H9 (cell line): ENCODE results near the gene HSD17B12. TPM values are rescaled to one million over a fixed set of nuclear protein-coding genes. Genes with fewer than 3 reads are reported as not detected.
A peak's percentile ranks its signal among the peaks of the same experiment; 100 is the strongest.

Experiments
- DNase-seq: peaks from one replicate; pipeline ENCODE4 v3.0.0-alpha.2; 2017
- H2AFZ ChIP-seq: one replicate; pipeline ENCODE4 v1.6.1; 2013; ENCODE audit warnings: mild to moderate bottlenecking, low read length, control low read depth, moderate library complexity
- H2AK5ac ChIP-seq: 2 replicates; pipeline ENCODE4 v1.6.1; 2013; ENCODE audit warnings: low read length, control low read depth, mixed read lengths; ENCODE audit not compliant: insufficient read length
- H2BK120ac ChIP-seq: one replicate; pipeline ENCODE4 v1.6.1; 2013; ENCODE audit warnings: low read depth, mild to moderate bottlenecking, low read length, control low read depth, inconsistent platforms; ENCODE audit not compliant: poor library complexity, severe bottlenecking
- H2BK12ac ChIP-seq: 2 replicates; pipeline ENCODE4 v1.6.1; 2013; ENCODE audit warnings: low read length, control low read depth, mixed read lengths, low read depth; ENCODE audit not compliant: insufficient read length
- H2BK15ac ChIP-seq: 2 replicates; pipeline ENCODE4 v1.6.1; 2013; ENCODE audit warnings: low read depth, low read length, control low read depth
- H2BK20ac ChIP-seq: one replicate; pipeline ENCODE4 v1.6.1; 2013; ENCODE audit warnings: low read depth, mild to moderate bottlenecking, low read length, control low read depth, inconsistent platforms; ENCODE audit not compliant: poor library complexity, severe bottlenecking
- H2BK5ac ChIP-seq: 2 replicates; pipeline ENCODE4 v1.6.1; 2013; ENCODE audit warnings: low read length, control low read depth, mixed read lengths; ENCODE audit not compliant: insufficient read length
- H3K14ac ChIP-seq: 2 replicates; pipeline ENCODE4 v1.6.1; 2013; ENCODE audit warnings: low read length, control low read depth; ENCODE audit not compliant: insufficient read depth
- H3K18ac ChIP-seq: 2 replicates; pipeline ENCODE4 v1.6.1; 2013; ENCODE audit warnings: low read depth, mild to moderate bottlenecking, mixed read lengths, low read length, control low read depth; ENCODE audit not compliant: insufficient read length
- H3K23ac ChIP-seq: 2 replicates; pipeline ENCODE4 v1.6.1; 2013; ENCODE audit warnings: low read length, control low read depth, mixed read lengths, low read depth; ENCODE audit not compliant: insufficient read length
- H3K23me2 ChIP-seq: 2 replicates; pipeline ENCODE4 v1.6.1; 2013; ENCODE audit warnings: low read depth, mild to moderate bottlenecking, mixed read lengths, low read length, control low read depth; ENCODE audit not compliant: insufficient read length, poor library complexity, severe bottlenecking
- H3K27ac ChIP-seq: 2 replicates; pipeline ENCODE4 v1.5.1; 2013; ENCODE audit warnings: low read length, control low read depth, mixed read lengths, low read depth; ENCODE audit not compliant: insufficient read length
- H3K27me3 ChIP-seq: 2 replicates; pipeline ENCODE4 v1.6.1; 2013; ENCODE audit warnings: low read length, control low read depth, inconsistent platforms; ENCODE audit not compliant: insufficient read depth
- H3K4ac ChIP-seq: 2 replicates; pipeline ENCODE4 v1.6.1; 2013; ENCODE audit warnings: low read depth, mild to moderate bottlenecking, control low read depth, inconsistent platforms, low read length, moderate library complexity
- H3K4me1 ChIP-seq: 2 replicates; pipeline ENCODE4 v1.6.1; 2013; ENCODE audit warnings: low read length, control low read depth, inconsistent platforms; ENCODE audit not compliant: insufficient read depth
- H3K4me2 ChIP-seq: 2 replicates; pipeline ENCODE4 v1.6.1; 2013; ENCODE audit warnings: low read length, control low read depth, mixed read lengths; ENCODE audit not compliant: insufficient read length, insufficient read depth
- H3K56ac ChIP-seq: 2 replicates; pipeline ENCODE4 v1.6.1; 2013; ENCODE audit warnings: low read depth, mild to moderate bottlenecking, mixed read lengths, low read length, control low read depth; ENCODE audit not compliant: insufficient read length
- H3K79me1 ChIP-seq: 2 replicates; pipeline ENCODE4 v1.6.1; 2013; ENCODE audit warnings: low read depth, mild to moderate bottlenecking, moderate library complexity, low read length, control low read depth, inconsistent platforms; ENCODE audit not compliant: insufficient read depth, poor library complexity, severe bottlenecking
- H3K79me2 ChIP-seq: 2 replicates; pipeline ENCODE4 v1.6.1; 2013; ENCODE audit warnings: low read length, control low read depth, inconsistent platforms; ENCODE audit not compliant: insufficient read depth
- H3K9ac ChIP-seq: 2 replicates; pipeline ENCODE4 v1.6.1; 2013; ENCODE audit warnings: low read length, control low read depth, mixed read lengths; ENCODE audit not compliant: insufficient read length; ENCODE audit errors: extremely low read depth
- H3K9me3 ChIP-seq: one replicate; pipeline ENCODE4 v1.6.1; 2013; ENCODE audit warnings: low read depth, low read length, inconsistent platforms; ENCODE audit not compliant: control insufficient read depth
- H3T11ph ChIP-seq: one replicate; pipeline ENCODE4 v1.6.1; 2013; ENCODE audit warnings: mild to moderate bottlenecking, low read length, control low read depth, inconsistent platforms
- H4K20me1 ChIP-seq: one replicate; pipeline ENCODE4 v1.6.1; 2013; ENCODE audit not compliant: control insufficient read depth, insufficient read length, insufficient read depth
- H4K5ac ChIP-seq: 2 replicates; pipeline ENCODE4 v1.6.1; 2013; ENCODE audit warnings: low read depth, mild to moderate bottlenecking, mixed read lengths, low read length, control low read depth; ENCODE audit not compliant: insufficient read length
- H4K8ac ChIP-seq: replicated peaks from 2 replicates; pipeline ENCODE4 v1.6.1; 2013; ENCODE audit warnings: low read length, control low read depth, mixed read lengths, low read depth; ENCODE audit not compliant: insufficient read length
- H4K91ac ChIP-seq: 2 replicates; pipeline ENCODE4 v1.6.1; 2013; ENCODE audit warnings: low read depth, mild to moderate bottlenecking, moderate library complexity, mixed read lengths, low read length, control low read depth; ENCODE audit not compliant: insufficient read length
- H3K27ac Mint-ChIP-seq, 3 experiments: 2 replicates in 2 of 3; 3 replicates in 1 of 3; pipeline ENCODE4 v1.8.0; 2020 to 2021; ENCODE audit warnings: mixed read lengths in 3 of 3, mild to moderate bottlenecking in 1 of 3, moderate library complexity in 1 of 3
- H3K27me3 Mint-ChIP-seq: 2 replicates; pipeline ENCODE4 v1.8.0; 2021; ENCODE audit warnings: low read depth, mild to moderate bottlenecking, moderate library complexity, mixed read lengths
- H3K36me3 Mint-ChIP-seq, 3 experiments: 2 replicates in 2 of 3; 3 replicates in 1 of 3; pipeline ENCODE4 v1.8.0; 2020 to 2021; ENCODE audit warnings: low read depth in 3 of 3, mixed read lengths in 3 of 3; ENCODE audit not compliant: insufficient read depth in 1 of 3
- H3K4me1 Mint-ChIP-seq, 2 experiments: 2 replicates each; pipeline ENCODE4 v1.8.0; 2020; ENCODE audit warnings: mixed read lengths in 2 of 2
- H3K4me3 Mint-ChIP-seq, 2 experiments: 2 replicates in 1 of 2; 3 replicates in 1 of 2; pipeline ENCODE4 v1.8.0; 2020 to 2021; ENCODE audit warnings: mild to moderate bottlenecking in 2 of 2, mixed read lengths in 2 of 2, moderate library complexity in 1 of 2
- H3K9me3 Mint-ChIP-seq, 2 experiments: 2 replicates in 1 of 2; 3 replicates in 1 of 2; pipeline ENCODE4 v1.8.0; 2020; ENCODE audit warnings: mild to moderate bottlenecking in 2 of 2, mixed read lengths in 2 of 2, moderate library complexity in 1 of 2
- CTCF ChIP-seq: fragments of 200-600 bp; sonication (generic); conservative IDR thresholded peaks from 3 replicates; pipeline ENCODE4 v1.8.0; 2021; ENCODE audit warnings: antibody characterized with exemption, mild to moderate bottlenecking
- WGBS: extraction: QIAGEN DNeasy Blood & Tissue Kit; methylation state at CpG from one replicate; pipeline ENCODE4 v1.1.7; 2013; ENCODE audit warnings: missing lambda C conversion rate, low lambda C conversion rate, mixed read lengths; ENCODE audit not compliant: insufficient read length; ENCODE audit errors: extremely low coverage; 5-methylcytosine and 5-hydroxymethylcytosine counted together
- total RNA-seq: library from RNA; stranded (reverse); gene quantifications from 2 replicates; pipeline ENCODE4 v1.2.1, GENCODE V29; 2021

HSD17B12 gene
- total RNA-seq, 1 experiment from 2014 or later, result 111 TPM

- Histone ChIP-seq H2BK5ac (no peak overlapping the region), H4K91ac (no peak overlapping the region), H4K20me1 (no peaks in the 10 kb centered on the region), H3K79me2 (peaks cover 24% of the 10 kb centered on the region; the same call in 1 of the 2 replicates), H3K23me2 (no peaks in the 10 kb centered on the region), H3K27me3 (no peaks in the 10 kb centered on the region), H4K8ac (no peak overlapping the region), H2BK20ac (no peak overlapping the region), H3K9ac (no peak overlapping the region), H3T11ph (no peak overlapping the region), H3K79me1 (peaks cover 9% of the 10 kb centered on the region), H3K23ac (no peak overlapping the region), H2BK120ac (no peak overlapping the region), H3K18ac (no peak overlapping the region), H2BK12ac (no peak overlapping the region), H2AFZ (no peak overlapping the region), H3K4me2 (no peak overlapping the region), H4K5ac (no peak overlapping the region), H3K56ac (no peak overlapping the region), H3K4ac (no peak overlapping the region), H3K14ac (no peak overlapping the region), H3K27ac (no peak overlapping the region), H3K4me1 (peaks cover 8% of the 10 kb centered on the region; the same call in 1 of the 2 replicates), H2AK5ac (no peak overlapping the region), H2BK15ac (no peak overlapping the region), H3K9me3 (no peaks in the 10 kb centered on the region)
- peaks cover 33 to 42% of the 10 kb centered on the region in 2 experiments for H3K4me1 Mint-ChIP-seq
- H3K27me3 Mint-ChIP-seq, result no peaks in the 10 kb centered on the region
- H3K36me3 Mint-ChIP-seq, result peaks cover 12 to 20% (median 14%) of the 10 kb centered on the region in 3 experiments; a peak in 6 of 7 replicates
- no peak for TF ChIP-seq CTCF
- no peaks in the 10 kb centered on the region; a peak in 1 of 5 replicates for H3K9me3 Mint-ChIP-seq
- peak overlapping the region; percentile 22 to 65 (median 29); a peak in 4 of 7 replicates for H3K27ac Mint-ChIP-seq
- no peak for DNase-seq
- H3K4me3 Mint-ChIP-seq, result no peak overlapping the region
- no CpG with 5 or more reads among the region's 12 CpGs for whole genome bisulfite sequencing
Measured at GRCh38 chr11:43734256-43734655, 53.7 kb downstream of the HSD17B12 start.
